Activated CD8-positive, alpha-beta memory T cell treated with anti-CD3 and anti-CD28 coated beads, Interleukin-2, amount 50 U/mL, for 1 hour (primary cell): ENCODE measurements around the gene ZNF865.

Experiments
- DNase-seq: peaks from one replicate; pipeline ENCODE4 v3.0.0-alpha.2; 2020; ENCODE audit errors: extremely low read depth

ZNF865 gene

DNA sequence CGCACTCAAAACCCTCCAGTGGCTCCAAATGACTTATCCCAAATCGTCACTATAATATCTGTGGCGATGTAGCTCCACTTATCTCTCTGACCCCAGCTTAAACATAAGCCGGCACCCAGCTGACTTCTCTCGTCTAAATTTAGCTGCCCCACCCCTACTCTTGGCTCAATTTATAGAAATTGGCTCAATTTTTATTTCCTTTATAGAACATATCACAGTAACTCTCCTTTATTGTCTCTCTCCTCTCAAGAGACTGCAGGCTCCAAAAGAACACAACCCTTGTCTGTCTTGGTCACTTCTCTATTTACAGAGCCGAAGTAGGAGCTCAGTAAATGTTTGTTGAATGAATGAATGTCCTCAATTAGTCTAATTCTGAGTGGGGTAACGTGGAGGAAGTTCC is 18.1 kb downstream of the ZNF865 start:
- DNase-seq: no peak

DNA sequence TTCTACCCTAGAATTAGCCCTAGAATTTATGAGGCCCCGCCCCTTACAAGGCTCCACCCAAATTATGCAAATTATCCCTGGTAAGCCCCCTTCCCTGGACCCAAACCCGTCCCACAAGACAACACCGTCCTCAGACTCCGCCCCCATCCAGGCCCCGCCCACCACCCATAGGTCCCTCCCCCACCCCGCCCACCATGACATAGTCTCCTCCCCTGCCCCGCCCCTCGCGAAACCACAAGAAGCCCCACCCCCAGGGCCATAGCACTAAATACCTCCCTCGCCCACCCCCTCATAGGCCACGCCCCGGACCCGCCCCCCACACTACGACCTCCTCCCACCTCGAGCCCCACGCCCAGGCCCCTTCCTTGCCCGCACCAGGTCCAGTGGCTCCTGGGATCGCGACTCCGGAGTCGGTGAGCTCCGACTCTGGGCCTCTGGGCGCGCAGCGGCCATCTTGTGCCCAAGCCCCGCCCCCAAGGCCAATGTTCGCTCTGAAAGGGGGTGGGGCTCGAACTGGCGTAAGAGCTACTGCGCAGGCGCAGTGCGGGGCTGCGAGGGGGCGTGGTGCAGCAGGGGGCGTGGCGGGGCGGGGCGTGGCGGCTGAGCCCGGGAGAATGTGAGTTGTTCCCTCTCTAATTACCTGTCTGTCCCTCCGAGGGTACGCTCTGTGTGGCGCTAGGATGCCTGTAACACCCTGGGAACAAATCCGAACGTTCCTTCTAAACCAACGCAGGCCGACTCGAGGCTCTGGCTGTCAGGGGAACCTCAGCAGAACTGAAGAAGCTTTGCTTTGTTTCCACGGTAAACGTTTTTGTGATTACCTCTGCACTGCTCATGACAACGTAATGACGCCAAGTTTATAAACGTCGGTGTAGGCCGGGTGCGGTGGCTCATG is 18.9 kb downstream of the ZNF865 start, which contains the start of gene ZNF784:
Gene ZNF784 (minus strand): TSS at position 458 of the 895 bp plus-strand sequence. CDS start 5 bp downstream, at position 453.
- DNase-seq: peak; percentile 91

GRCh38 chr19:55625004-55625326 is 19.5 kb downstream of the ZNF865 start:
- DNase-seq: no peak

DNA sequence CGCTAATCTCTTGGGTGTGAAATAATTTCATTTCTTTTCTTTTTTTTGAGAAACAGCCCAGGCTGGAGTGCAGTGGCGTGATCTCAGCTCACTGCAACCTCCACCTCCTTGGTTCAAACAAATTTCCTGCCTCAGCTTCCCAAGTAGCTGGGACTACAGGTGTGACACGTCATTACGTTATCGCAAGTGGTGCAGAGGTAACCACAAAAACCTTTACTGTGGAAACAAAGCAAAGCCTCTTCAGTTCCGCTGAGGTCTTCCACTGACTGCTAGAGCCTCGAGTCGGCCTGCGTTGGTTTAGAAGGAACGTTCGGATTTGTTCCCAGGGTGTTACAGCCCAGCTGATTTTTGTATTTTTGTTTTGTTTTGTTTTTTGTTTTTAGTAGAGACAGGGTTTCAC is 20.9 kb downstream of the ZNF865 start:
- DNase-seq: no peak

- peak; percentile 82 for DNase-seq
These were observed 27.0 kb downstream of the ZNF865 start for GRCh38 chr19:55632463-55632834.

DNA sequence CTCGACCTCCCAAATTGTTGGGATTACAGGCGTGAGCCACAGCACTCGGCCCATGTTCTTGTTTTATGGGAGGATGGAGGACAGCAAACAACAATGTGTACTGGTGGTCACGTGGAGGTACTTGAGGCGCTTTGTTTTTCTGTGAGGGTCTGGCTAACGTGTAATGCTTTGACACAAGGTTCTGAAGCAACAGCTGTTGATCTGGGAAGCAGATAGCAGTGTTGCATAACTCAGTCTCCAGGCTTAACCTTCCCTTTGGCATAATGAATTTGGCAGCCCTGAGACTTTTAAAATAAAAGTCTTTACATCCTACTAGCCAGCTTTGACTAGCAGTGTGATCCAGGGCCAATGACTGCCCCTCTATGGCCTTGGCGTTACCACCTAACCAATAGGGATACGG is 28.4 kb downstream of the ZNF865 start:
- DNase-seq: no peak

DNA sequence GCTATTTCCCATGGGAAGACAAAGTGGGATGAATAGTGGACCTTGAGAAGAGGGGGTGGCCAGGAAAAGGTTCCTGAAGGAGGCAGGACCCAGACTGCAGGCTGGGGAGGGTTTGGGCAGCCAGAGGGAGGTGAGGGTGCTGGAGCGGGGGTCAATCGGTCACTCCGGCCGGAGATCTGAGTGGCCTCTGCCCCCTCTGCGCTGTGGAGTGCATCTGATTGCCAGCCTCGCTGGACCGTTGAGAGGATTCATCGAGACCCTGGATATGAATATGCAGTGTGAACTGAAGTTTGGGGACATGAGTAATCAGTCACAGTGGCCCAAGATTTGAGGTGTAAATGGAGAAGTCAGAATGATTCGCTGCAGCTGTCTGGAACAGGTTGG is 29.9 kb downstream of the ZNF865 start:
- no peak for DNase-seq

GRCh38 chr19:55635856-55636440 is 30.5 kb downstream of the ZNF865 start:
- DNase-seq: no peak

- DNase-seq: no peak
These were observed 31.3 kb downstream of the ZNF865 start for GRCh38 chr19:55636723-55637122.

- DNase-seq: no peak
These were observed 32.1 kb downstream of the ZNF865 start for GRCh38 chr19:55637534-55637933.

DNA sequence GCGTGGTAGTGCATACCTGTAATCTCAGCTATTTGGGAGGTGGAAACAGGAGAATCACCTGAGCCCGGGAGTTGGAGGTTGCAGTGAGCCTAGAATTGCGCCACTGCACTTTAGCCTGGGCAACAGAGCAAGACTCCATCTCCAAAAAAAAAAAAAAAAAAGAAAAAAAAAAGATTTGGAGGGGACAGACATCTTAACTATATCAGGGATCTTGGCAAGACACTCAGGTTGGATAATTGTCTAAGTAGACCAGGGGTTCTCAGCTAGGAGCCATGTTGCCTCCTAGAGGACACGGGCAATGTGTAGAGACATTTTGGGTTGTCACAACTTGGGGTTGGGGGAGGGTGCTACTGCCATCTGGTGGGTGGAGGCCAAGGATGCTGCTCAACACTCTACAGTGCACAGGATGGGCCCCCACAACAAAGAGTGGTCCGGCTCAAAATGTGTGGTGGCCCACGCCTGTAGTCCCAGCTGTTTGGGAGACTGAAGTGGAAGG is 33.5 kb downstream of the ZNF865 start:
- no peak for DNase-seq

DNA sequence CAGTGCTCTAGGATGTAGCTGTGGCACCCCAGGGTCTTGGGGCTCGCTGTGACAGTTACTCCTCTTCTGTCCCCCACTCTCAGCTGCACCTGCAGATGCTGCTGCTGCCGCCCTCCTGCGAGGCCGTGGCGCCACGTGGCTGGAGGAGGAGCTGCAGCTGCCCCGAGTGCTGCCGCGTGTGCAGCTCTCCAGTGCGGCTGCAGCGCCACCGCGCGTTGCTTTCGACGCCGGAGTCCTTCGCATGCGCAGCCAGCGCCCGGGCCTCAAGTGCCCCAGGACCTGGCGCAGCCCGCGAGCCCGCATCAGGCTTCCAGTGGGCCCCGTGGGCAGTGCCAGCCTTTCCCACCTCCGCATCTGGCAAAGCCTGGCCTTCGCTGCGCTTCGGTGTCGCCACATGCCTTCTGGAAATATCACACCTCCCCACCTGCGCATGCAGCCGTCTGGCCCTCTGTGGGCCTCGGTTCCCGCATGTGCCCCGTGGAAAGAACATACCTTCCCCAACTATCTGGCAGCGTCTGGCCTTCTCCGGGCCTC is 34.7 kb downstream of the ZNF865 start:
- DNase-seq: no peak

- DNase-seq: no peak
These were observed 35.4 kb downstream of the ZNF865 start, which contains the start of gene ZNF580 for GRCh38 chr19:55640577-55641425. ZNF580 (plus strand) TSS chr19:55641002; CDS start chr19:55642509, 1,507 bp downstream.

DNA sequence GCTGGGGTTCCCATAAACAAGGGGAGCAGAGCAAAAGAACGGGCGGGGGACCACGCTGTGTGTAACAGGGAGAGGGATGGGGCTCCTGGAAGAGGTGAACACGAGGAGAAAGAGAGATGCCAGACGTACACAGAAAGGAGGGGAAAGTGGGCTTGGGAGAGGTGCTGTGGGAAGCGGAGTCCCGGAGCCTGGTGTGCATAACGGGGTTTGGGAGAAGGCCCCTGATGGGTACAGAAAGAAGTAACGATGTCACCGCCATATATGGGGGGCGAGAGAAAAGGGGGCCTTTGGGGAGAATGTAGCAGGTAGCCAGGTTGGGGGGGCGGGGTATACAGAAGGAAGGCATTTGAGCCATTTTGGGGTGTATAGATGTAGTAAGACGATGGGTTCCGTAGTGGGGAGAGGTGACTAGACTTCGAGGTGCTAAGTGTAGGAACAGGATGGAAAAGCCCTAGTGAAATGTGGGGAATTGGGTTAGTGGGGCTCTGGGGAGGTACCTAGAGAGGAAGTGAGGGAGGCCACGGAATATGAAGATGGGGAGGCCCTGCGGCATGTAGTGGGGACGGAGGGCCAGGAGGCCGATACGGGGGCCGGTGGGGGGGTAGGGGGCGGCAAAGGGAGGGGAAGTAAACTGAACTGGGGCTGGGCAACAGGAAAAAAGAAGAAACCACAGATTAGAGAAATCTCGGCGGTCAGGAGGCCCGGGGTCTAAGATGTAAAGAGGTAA is 36.1 kb downstream of the ZNF865 start:
- DNase-seq: no peak

DNA sequence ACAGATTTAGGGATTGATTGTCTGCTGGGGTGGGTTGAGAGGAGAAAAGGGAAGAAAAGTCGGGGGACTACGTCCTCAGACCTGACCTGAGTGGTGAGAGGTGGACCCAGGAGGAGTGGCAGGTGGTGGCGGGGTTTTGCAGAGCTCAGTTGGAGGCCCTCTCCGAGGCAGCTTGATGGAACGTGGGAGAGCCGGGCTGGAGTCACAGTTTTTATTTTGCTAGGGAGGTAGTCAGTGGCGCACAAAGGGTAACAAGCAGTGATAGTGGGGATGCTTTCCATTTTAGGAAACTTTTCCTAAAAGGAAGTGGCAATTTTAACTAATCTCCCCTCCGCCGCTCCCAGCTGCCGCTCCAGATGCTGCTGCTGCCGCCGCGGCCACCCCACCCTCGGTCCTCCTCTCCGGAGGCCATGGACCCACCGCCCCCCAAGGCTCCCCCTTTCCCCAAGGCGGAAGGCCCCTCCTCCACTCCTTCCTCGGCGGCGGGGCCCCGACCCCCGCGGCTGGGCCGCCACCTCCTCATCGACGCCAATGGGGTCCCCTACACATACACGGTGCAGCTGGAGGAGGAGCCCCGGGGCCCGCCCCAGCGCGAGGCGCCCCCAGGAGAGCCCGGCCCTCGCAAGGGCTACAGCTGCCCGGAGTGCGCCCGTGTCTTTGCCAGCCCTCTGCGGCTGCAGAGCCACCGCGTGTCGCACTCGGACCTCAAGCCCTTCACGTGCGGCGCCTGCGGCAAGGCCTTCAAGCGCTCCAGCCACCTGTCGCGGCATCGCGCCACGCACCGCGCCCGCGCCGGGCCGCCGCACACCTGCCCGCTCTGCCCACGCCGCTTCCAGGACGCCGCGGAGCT is 36.9 kb downstream of the ZNF865 start:
- no peak for DNase-seq

DNA sequence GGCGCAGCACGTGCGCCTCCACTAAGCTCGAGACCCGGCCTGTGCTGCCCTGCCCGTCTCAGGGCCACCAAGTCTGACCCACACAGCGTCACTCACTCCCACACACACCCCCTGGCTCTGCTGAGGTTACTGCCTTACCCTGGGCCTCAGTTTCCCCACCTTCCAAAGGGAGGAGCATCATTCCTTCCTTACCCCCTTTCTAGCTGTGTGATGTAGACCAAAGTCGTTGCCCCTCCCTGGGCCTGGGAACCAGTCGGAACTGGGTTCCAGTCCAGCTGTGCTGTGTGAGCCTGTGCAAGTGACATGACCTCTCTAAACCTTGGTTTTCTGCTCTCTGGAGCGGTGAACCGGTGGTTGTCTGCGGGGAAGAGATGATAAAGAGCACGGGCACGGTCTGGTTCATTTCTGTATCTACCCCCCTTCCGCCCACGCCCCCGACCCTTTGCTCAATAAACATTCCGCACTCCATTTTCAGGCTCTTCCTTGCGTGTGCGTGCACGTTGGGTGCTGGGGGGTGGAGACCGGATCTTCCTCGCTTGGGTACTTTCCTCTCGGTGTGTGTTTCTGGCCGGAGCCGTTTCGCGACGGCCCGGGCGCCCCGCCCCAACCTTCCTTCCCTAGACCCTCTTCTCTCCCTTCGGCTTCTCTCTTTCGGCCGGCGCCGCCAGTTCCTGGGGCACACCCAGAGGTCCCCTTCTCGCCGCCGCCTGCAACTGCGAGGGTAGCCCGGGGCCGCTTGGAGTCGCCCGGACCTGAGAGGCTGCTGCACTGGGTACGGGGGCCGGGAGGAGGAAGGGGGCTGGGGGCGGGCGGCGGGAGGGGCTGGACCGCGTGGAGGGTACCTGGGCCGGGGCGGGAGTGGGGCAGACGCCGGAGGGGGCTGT is 37.8 kb downstream of the ZNF865 start, which contains the start of gene ZNF581:
Gene ZNF581 (plus strand): TSS at position 647 of the 884 bp plus-strand sequence. CDS start 923 bp downstream, outside the sequence.
- DNase-seq: no peak

DNA sequence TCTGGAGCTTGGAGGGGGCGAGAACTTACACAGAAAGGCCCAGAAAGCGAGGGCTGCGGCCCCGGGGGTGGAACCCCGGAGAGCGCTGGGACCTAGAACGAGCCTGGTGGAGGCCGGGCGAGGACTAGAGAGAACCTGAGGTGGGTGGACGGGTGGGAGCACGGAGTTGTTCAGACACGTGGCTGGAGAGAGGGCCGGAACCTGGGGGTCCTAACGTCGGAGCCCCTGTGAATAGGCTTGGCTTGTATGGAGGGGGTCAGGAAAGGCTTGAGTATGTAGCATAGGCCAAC is 38.4 kb downstream of the ZNF865 start:
- DNase-seq: no peak

GRCh38 chr19:55644191-55644833 is 38.9 kb downstream of the ZNF865 start:
- DNase-seq: no peak
